ENCODE measurements around the gene CP.
A peak's percentile ranks its signal among the peaks of the same experiment; 100 is the strongest.

The CP gene

GRCh38 chr3:149180057-149180573 is 41.5 kb downstream of the CP start:
- no peak for DNase-seq

- no peak for DNase-seq
Observed at GRCh38 chr3:149179220-149179619, 42.4 kb downstream of the CP start.

- no peak for DNase-seq
Observed at GRCh38 chr3:149177122-149177521, 44.5 kb downstream of the CP start.

GRCh38 chr3:149174901-149175300 is 46.7 kb downstream of the CP start:
- DNase-seq: no peak

- DNase-seq: no peak
Observed at GRCh38 chr3:149170672-149171071, 51.0 kb downstream of the CP start.

- DNase-seq: peak; percentile 8
Observed at GRCh38 chr3:149167898-149168297, 53.7 kb downstream of the CP start.

GRCh38 chr3:149163066-149163465 is 58.6 kb downstream of the CP start:
- DNase-seq: no peak

GRCh38 chr3:149162007-149162406 is 59.6 kb downstream of the CP start:
- DNase-seq: no peak

- no peak for DNase-seq
Observed at GRCh38 chr3:149160754-149161300, 60.8 kb downstream of the CP start.

GRCh38 chr3:149153402-149153801 is 68.2 kb downstream of the CP start:
- no peak for DNase-seq

- DNase-seq: no peak
Observed at GRCh38 chr3:149152420-149152819, 69.2 kb downstream of the CP start.

GRCh38 chr3:149151843-149152242 is 69.8 kb downstream of the CP start:
- no peak for DNase-seq

GRCh38 chr3:149150436-149150835 is 71.2 kb downstream of the CP start:
- DNase-seq: no peak

- no peak for DNase-seq
Observed at GRCh38 chr3:149145974-149146373, 75.7 kb downstream of the CP start.

GRCh38 chr3:149145356-149145755 is 76.3 kb downstream of the CP start:
- DNase-seq: no peak

GRCh38 chr3:149142682-149143081 is 78.9 kb downstream of the CP start:
- DNase-seq: no peak

- DNase-seq: no peak
Observed at GRCh38 chr3:149134575-149134974, 87.1 kb downstream of the CP start.

- no peak for DNase-seq
Observed at GRCh38 chr3:149131589-149131988, 90.0 kb downstream of the CP start.

- DNase-seq: peak; percentile 98
Observed at GRCh38 chr3:149129326-149130205, 92.1 kb downstream of the CP start, which contains the start of gene HPS3. Gene HPS3 (plus strand): TSS chr3:149129638. CDS start chr3:149129724, 86 bp downstream.

- DNase-seq: peak; percentile 30
Observed at GRCh38 chr3:149128821-149129220, 92.8 kb downstream of the CP start.

GRCh38 chr3:149122721-149123578 is 98.7 kb downstream of the CP start:
- DNase-seq: no peak

Measured in NCI-H146 (cell line).